ENCODE results near the gene FAM234B.
A peak's percentile ranks its signal among the peaks of the same experiment; 100 is the strongest.

FAM234B gene, protein sequence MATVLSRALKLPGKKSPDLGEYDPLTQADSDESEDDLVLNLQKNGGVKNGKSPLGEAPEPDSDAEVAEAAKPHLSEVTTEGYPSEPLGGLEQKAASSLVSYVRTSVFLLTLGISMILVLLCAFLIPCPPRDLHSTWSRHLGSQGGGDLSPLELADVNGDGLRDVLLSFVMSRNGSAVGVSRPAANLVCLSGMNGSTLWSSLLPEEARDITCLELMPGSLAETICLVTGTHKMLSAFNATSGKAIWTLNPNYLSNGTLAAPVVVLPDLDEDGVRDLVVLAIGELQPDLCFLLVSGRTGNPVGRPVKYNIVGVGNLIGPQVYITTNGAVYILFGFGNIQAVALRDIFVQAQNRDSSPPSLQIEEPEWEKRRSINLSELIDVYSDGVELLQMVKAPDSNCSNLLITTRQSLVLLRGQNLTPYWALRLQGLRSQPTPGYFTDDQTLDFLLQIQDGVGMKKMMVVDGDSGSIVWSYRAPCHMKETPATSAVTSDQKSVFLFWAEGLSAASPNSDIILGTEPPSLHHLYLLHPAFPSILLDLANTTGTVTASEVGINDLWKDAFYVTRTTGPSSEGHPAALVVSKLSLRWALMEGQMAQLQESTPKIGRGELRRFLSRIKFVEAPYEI

DNA sequence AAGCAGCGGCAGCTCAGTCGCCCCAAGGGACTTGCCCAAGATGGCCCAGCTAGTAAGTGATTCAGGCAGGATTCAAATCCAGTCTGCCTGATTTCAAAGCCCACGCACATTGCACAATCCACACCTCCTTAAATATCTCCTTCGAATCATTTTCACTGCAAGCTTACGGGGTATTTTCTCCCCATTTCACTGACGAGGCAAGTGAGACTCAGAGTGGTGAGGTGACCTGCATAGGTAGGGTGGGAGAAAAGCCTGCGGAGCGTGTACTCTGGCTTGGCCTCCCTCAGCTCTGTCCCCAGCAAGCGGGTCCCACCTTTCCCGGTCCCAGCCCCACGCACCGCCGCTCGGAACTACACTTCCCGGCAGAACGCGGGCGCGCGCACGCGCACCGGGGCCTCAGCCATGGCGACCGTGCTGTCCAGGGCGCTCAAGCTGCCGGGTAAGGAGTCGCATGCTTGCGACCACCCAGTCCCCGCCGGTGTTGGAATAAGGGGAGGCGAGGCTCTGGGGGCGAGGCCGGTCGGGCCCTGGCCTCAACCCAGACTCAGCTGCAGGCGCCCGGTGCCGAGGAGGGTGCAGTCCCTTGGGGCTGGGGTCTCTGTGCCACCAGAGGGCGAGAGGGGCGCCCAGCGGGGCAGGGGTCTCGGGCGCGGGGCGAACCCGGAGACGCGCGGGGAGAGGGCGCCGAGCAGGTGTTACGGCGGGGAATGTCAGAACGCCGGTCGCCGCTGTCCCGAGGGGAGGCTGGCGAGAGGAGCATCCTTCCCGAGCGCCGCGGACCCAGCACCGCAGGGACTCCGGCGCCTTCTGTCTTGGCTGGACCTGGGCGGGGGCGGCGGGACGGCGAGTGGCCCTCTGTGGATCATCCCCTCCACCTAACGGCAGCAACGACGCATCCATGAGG is at the start of gene FAM234B:
Gene FAM234B, plus strand, starts transcription at position 380 of the 904 bp plus-strand sequence. Its CDS starts 23 bp downstream, at position 403.
- H3K36me3 Mint-ChIP-seq, result no peaks in the 10 kb centered on the region
- no peaks in the 10 kb centered on the region for H3K9me3 Mint-ChIP-seq
- H3K27ac Mint-ChIP-seq, result peak within 1 kb of the TSS; percentile 79
- peak within 1 kb of the TSS; percentile 92 for H3K4me3 Mint-ChIP-seq
- H3K4me1 Mint-ChIP-seq, result peaks cover 46% of the 10 kb centered on the region
- H3K27me3 Mint-ChIP-seq, result no peaks in the 10 kb centered on the region
- peak; percentile 94 for ATAC-seq

DNA sequence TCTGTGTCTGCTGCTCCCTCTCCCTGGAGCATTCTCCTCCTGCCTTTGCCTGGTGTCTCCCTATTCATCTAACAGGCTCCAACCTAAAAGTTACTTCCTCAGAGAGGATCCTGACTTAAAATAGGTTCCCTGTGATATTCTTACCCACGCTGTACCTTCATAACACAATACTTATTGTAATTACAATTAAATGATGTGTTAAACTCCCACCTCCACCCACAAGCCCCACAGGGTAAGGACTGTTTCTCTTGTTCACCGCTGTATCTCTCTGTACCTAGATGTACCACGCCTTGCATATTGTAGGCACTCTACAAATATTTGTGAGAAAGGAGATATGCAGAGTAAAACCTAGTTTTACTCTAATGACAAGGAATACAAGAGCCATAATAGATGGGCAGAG is 49.1 kb upstream of the FAM234B start:
- H3K27ac Mint-ChIP-seq, result no peak overlapping the region

DNA sequence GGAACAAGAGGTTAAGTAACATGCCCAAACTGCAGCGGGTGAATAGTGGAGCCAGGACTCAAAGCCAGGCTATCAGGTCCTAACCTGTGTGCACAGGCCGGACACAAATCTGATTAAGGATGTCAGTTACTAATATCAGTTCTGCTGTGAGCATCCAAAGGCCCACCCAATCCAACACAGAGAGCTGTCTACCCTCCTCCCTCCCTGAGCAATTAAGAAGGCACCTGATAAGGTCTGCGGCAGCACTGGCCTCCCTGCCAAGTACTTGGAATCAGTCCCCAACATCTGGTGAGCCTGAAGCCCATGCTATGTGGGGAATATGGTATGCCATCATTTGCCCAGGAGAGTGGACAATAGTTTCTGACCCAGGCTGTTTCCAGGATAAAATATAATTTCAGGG is 48.0 kb upstream of the FAM234B start:
- no peaks in the 10 kb centered on the region for H3K27me3 Mint-ChIP-seq
- peaks cover 42% of the 10 kb centered on the region for H3K4me1 Mint-ChIP-seq
- H3K4me3 Mint-ChIP-seq, result no peak overlapping the region

More for the DNA sequence above, 49.1 kb upstream of the FAM234B start:
- Mint-ChIP-seq H3K4me3 (no peak overlapping the region), H3K4me1 (peaks cover 40% of the 10 kb centered on the region), H3K27me3 (no peaks in the 10 kb centered on the region), H3K9me3 (peaks cover 5% of the 10 kb centered on the region), H3K36me3 (peaks cover 8% of the 10 kb centered on the region)
- no peak for ATAC-seq

DNA sequence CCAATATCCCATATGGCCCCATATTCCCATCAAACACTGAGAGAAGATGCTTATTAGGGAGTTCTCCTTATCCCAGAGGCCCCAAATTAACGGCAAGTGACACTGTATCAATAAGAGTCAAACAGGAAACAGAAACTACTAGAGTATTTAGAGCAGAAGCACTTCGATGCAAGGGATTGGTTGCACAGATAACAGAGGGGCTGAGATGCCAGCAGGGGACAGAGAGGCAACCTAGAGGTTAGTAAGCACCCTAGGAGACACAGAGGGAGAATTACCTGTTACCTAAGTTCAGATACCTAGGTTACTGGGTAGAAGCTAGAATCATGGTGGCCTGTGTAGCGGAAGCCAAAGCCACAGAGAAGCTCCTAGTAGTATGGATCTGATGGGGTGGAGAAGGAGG is 47.0 kb upstream of the FAM234B start:
- H3K36me3 Mint-ChIP-seq, result peaks cover 8% of the 10 kb centered on the region
- H3K27ac Mint-ChIP-seq, result peak overlapping the region; percentile 38
- H3K27me3 Mint-ChIP-seq, result no peaks in the 10 kb centered on the region
- H3K9me3 Mint-ChIP-seq, result peaks cover 5% of the 10 kb centered on the region
- H3K4me3 Mint-ChIP-seq, result no peak overlapping the region
- H3K4me1 Mint-ChIP-seq, result peaks cover 42% of the 10 kb centered on the region
- ATAC-seq, result no peak

More for the DNA sequence above, 48.0 kb upstream of the FAM234B start:
- Mint-ChIP-seq H3K27ac (no peak overlapping the region), H3K9me3 (peaks cover 5% of the 10 kb centered on the region), H3K36me3 (peaks cover 8% of the 10 kb centered on the region)
- no peak for ATAC-seq

DNA sequence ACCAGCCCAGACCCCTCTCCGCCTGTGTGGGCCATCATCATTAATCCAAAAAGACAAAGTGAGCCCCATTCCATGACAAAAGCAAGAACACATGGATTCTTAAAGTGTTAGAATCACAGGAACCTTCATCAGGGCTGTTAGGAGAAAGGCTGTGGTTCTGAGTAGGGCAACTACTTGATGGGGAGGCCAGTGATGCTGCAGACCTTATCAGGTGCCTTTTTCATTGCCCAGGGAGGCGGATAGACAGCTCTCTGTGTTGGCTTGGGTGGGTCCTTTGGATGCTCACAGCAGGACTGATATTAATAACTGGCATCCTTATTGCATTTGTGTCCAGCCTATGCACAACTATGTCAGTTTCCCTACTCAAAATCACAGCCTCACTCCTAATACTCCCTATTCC is 46.4 kb upstream of the FAM234B start:
- Mint-ChIP-seq H3K36me3 (peaks cover 8% of the 10 kb centered on the region), H3K27me3 (no peaks in the 10 kb centered on the region), H3K27ac (peak overlapping the region; percentile 38), H3K4me3 (no peak overlapping the region), H3K9me3 (peaks cover 5% of the 10 kb centered on the region), H3K4me1 (peaks cover 41% of the 10 kb centered on the region)
- no peak for ATAC-seq

DNA sequence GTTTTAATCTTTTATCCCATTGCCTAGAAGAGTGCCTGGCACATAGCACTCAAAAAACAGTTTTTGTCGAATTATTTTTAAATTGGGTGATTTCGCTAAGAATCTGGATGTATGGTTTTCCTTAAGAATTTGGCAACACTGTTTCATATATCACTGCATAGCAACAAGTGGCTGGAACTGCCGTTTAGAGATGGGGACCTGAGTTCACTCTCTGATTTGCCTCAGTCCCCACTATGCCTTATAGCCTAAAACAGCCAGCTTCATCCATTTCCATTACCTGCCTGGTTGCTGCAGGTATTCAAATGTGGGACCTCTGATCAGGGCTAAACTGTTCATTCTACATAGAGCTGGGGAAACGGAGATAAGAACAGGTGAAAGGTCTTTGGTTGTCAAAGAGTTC is 45.9 kb upstream of the FAM234B start:
- ATAC-seq, result no peak
- Mint-ChIP-seq H3K4me1 (peaks cover 35% of the 10 kb centered on the region), H3K9me3 (peaks cover 2% of the 10 kb centered on the region), H3K36me3 (peaks cover 5% of the 10 kb centered on the region), H3K27me3 (no peaks in the 10 kb centered on the region), H3K4me3 (no peak overlapping the region), H3K27ac (no peak overlapping the region)

DNA sequence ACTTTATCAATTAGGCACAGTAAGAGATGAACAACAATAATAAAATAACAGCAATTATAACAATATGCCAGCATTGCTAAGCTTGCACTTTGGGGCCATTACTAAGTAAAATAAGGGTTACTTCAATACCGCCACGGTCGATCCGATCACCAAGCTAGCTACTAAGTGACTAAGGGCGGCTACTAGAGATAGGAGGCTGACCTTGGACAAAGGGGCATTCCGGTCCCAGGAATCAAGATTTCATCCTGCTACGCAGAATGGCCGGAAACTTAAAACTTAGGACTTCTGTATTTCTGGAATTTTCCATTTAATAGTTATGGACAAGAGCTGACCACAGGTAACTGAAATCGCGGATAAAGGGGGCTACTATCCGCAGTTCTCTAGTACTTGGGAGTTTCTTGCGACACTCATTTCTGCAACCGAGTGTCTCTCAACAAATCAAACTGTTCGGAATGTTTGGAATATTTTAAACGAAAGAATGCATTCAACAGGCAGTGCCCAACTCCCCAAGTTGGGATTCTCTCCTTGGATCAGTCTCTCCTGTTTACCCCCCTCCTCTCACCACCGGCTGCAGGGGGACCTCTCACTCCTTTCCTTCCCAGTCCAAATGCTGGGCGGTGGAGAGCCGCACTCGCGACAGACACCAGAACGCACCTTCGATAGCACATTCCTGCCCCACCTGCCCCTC is 44.8 kb upstream of the FAM234B start:
- Mint-ChIP-seq H3K9me3 (no peaks in the 10 kb centered on the region), H3K4me3 (peak overlapping the region; percentile 90), H3K27ac (peak overlapping the region; percentile 87), H3K4me1 (peaks cover 30% of the 10 kb centered on the region), H3K36me3 (no peaks in the 10 kb centered on the region), H3K27me3 (no peaks in the 10 kb centered on the region)
- ATAC-seq, result no peak

DNA sequence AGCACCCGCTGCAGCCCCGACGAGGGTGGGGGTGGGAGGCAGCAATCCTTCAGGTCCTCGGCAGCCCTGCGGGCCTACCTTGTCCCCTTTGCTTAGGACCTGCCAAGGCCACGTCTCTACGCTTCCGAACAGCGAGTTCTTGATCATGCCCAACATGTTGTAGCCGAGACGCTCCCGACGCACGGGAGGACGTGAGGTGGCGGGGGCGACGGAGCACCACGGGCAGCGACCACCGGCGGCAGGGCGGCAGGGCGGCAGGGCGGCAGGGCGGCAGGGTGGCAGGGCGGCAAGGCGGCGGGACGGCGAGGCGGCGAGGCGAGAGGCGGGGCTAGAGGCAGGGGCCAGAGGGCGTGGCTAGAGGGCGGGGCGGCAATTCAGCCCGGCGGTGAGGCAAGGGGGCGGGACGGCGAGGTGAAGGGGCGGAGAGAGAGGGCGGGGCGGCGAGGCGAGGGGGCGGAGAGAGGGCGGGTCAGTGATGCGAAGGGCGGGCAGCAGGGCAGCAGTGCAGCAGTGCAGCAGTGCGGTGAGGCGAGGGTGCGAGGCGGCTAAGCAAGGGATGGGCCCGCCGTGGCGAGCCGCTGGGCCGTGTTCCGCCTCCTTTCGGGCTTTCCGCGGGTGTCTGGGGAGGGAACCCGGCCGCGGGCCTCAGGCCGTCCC is 44.1 kb upstream of the FAM234B start, which contains the start of gene HEBP1:
Gene HEBP1, minus strand, starts transcription at position 307 of the 657 bp plus-strand sequence. Its CDS starts 151 bp downstream, at position 156.
- Mint-ChIP-seq H3K4me1 (peaks cover 30% of the 10 kb centered on the region), H3K36me3 (no peaks in the 10 kb centered on the region), H3K4me3 (peak within 1 kb of the TSS; percentile 90), H3K27me3 (no peaks in the 10 kb centered on the region), H3K9me3 (no peaks in the 10 kb centered on the region), H3K27ac (peak within 1 kb of the TSS; percentile 87)
- ATAC-seq, result peak; percentile 97

DNA sequence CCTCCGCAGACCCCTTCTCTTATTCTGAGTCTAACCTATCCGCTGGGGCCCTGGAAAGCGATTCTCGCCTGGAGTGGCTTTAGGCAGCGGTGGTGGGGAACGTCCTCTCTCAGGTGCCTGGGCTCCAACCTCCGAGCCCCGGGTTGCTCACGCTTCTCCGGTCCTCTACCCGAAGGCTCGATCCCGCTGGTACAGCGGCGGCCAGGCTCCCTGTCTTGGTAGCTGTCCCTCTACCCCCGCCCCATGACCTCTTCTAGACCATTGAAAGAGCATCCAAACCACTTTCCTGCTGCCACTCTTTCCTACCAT is 43.6 kb upstream of the FAM234B start:
- Mint-ChIP-seq H3K9me3 (no peaks in the 10 kb centered on the region), H3K4me3 (peak overlapping the region; percentile 90), H3K36me3 (no peaks in the 10 kb centered on the region), H3K27me3 (no peaks in the 10 kb centered on the region), H3K4me1 (peaks cover 30% of the 10 kb centered on the region), H3K27ac (peak overlapping the region; percentile 87)
- peak; percentile 62 for ATAC-seq

DNA sequence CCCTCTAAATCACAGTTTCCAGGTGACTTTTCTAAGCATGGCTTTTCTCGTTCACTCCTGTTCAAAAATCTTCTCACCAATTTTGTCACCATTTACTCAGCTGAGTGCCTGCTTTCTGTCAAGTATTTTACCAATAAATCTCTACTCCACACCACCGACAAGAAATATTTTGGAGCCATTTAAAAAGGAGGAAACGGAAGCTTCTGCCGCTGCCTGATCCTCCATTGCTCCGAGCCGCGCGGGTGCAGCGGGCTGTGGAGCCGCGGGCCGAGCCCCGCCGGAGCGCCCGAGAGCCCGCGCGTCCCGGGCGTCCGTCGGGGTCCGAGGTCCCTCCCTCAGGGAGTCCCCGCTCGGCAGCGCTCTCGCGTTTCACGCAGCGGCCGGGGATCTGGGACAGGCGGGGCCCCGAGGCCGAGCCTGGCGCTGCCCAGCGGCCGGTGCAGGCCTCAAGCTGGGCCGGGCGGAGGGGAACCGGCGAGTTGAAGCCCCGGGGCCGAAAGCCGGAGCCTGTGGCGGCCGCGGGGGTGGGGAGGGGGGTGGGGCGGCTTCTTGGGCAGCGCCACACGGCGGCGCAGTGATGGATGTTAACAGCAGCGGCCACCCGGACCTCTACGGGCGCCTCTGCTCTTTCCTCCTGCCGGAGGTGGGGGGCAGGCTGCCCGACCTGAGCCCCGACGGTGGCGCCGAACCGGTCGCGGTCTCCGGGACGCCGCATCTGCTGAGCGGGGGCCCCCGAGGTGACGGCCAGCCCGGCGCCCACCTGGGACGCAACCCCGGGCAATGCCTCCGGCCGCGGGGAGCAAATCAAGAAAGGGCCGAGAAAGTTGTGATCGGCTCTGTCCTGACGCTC is 43.0 kb upstream of the FAM234B start:
- Mint-ChIP-seq H3K36me3 (no peaks in the 10 kb centered on the region), H3K4me3 (peak overlapping the region; percentile 90), H3K4me1 (peaks cover 30% of the 10 kb centered on the region), H3K27ac (peak overlapping the region; percentile 87), H3K9me3 (no peaks in the 10 kb centered on the region), H3K27me3 (no peaks in the 10 kb centered on the region)
- ATAC-seq, result peak; percentile 46

DNA sequence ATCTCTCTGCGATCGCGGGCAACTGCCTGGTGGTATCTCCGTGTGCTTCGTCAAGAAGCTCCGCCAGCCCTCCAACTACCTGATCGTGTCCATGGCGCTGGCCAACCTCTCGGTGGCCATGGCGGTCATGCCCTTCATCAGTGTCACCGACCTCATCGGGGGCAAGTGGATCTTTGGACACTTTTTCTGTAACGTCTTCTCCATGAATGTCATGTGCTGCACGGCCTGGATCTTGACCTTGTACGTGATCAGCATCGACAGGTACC is 42.5 kb upstream of the FAM234B start:
- H3K36me3 Mint-ChIP-seq, result no peaks in the 10 kb centered on the region
- no peaks in the 10 kb centered on the region for H3K27me3 Mint-ChIP-seq
- no peak for ATAC-seq
- no peaks in the 10 kb centered on the region for H3K9me3 Mint-ChIP-seq
- peak overlapping the region; percentile 77 for H3K4me3 Mint-ChIP-seq
- H3K4me1 Mint-ChIP-seq, result peaks cover 30% of the 10 kb centered on the region
- peak overlapping the region; percentile 66 for H3K27ac Mint-ChIP-seq

DNA sequence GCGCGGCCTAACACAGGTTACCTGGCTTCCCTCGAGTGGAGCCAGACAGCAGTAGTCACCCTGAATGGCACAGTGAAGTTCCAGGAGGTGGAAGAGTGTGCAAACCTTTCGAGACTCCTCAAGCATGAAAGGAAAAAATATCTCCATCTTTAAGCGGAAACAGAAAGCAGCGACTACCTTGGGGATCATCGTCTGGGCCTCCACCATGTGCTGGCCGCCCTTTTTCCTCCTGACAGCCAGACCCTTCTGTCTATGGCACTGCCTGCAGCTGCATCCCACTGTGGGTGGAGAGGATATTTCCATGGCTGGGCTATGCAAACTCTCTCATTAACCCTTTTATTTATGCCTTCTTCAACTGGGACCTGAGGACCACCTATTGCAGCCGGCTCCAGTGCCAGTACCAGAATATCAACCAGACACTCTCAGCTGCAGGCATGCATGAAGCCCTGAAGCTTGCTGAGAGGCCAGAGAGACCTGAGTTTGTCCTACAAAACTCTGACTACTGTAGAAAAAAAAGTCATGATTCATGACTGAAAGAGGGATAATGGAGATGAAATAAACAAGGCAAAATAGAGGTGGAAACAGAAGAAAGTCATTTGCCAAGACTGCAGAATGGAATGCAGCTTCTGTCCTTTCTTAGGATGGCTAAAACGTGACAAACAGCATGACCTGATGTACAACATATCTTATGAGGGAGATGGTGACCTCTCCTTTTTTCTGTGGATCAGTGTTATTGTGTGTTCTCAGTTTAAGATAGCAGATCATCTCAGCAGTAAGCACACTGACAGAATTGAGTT is 41.7 kb upstream of the FAM234B start:
- Mint-ChIP-seq H3K27me3 (no peaks in the 10 kb centered on the region), H3K36me3 (no peaks in the 10 kb centered on the region), H3K9me3 (no peaks in the 10 kb centered on the region), H3K4me1 (peaks cover 24% of the 10 kb centered on the region), H3K4me3 (peak overlapping the region; percentile 77), H3K27ac (peak overlapping the region; percentile 66)
- no peak for ATAC-seq

DNA sequence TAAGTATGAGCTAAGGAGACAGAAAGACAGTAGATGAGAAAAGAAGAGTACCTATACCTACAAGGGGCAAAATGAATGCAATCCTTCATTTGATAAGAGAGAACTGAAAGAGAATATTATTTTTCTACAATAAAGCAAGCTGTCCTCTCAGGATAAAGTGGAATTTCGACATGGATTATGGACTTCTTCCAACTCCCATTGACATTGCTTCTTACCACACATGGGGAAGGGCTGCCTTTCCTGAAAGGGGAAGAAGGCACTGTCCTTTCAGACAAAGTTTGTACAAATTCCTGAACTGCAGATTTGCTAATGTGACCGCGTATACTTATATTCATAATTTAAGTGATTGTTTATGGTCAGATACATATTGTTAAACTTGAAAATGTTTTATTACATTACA is 39.8 kb upstream of the FAM234B start:
- Mint-ChIP-seq H3K4me3 (no peak overlapping the region), H3K36me3 (no peaks in the 10 kb centered on the region), H3K27me3 (no peaks in the 10 kb centered on the region), H3K4me1 (peaks cover 17% of the 10 kb centered on the region), H3K27ac (no peak overlapping the region), H3K9me3 (no peaks in the 10 kb centered on the region)
- no peak for ATAC-seq
